Stomach smooth muscle (tissue), 2 donors: ENCODE measurements around the gene SSR4.
"Not testable (repeated sequence)": the region's sequence is repeated elsewhere in the genome, so short reads cannot be mapped to it uniquely, and the experiment has no call there.

Experiments used
- H3K27ac ChIP-seq: one replicate; pipeline ENCODE4 v1.7.0; 2013; ENCODE audit warnings: mild to moderate bottlenecking, low read length, inconsistent platforms
- H3K27me3 ChIP-seq, 2 donors: one replicate each; pipeline ENCODE4 v1.7.0; 2013; ENCODE audit warnings: low read length in 2 of 2; ENCODE audit not compliant: insufficient read depth in 2 of 2, control insufficient read depth in 1 of 2
- H3K36me3 ChIP-seq, 2 donors: one replicate each; pipeline ENCODE4 v1.7.0; 2013; ENCODE audit warnings: low read length in 2 of 2; ENCODE audit not compliant: control insufficient read depth in 2 of 2, insufficient read depth in 2 of 2
- H3K4me1 ChIP-seq: one replicate; pipeline ENCODE4 v1.7.0; 2013; ENCODE audit warnings: low read length; ENCODE audit not compliant: control insufficient read depth, insufficient read depth
- H3K4me3 ChIP-seq, 2 donors: one replicate each; pipeline ENCODE4 v1.7.0; 2013; ENCODE audit warnings: low read length in 2 of 2
- H3K9ac ChIP-seq, 2 donors: one replicate each; pipeline ENCODE4 v1.7.0; 2013; ENCODE audit warnings: low read length in 2 of 2, mild to moderate bottlenecking in 1 of 2
- H3K9me3 ChIP-seq, 2 donors: one replicate each; pipeline ENCODE4 v1.7.0; 2013; ENCODE audit warnings: low read length in 2 of 2; ENCODE audit not compliant: control insufficient read depth in 2 of 2
- donor health status: healthy.
- donor health status: Pancreatic carcinoma.

Gene SSR4

GRCh38 chrX:153794018-153794896 is at the start of gene SSR4, which contains the start of gene IDH3G:
Gene SSR4 (plus strand): TSS chrX:153794668. CDS start chrX:153794688, 20 bp downstream.
Gene IDH3G (minus strand): TSS chrX:153794375. CDS start chrX:153794326, 49 bp downstream.
- peaks cover 4 to 9% of the 10 kb centered on the region in 2 donors for H3K36me3 ChIP-seq
- H3K4me3 ChIP-seq, result peak within 1 kb of the TSS; percentile 75 to 83
- peaks cover 39% of the 10 kb centered on the region for H3K4me1 ChIP-seq
- H3K27ac ChIP-seq, result peak within 1 kb of the TSS; percentile 86
- no peaks in the 10 kb centered on the region for H3K9me3 ChIP-seq
- peak within 1 kb of the TSS; percentile 86 to 91 for H3K9ac ChIP-seq
- H3K27me3 ChIP-seq, result peaks cover 0 to 5% of the 10 kb centered on the region in 2 donors

GRCh38 chrX:153745067-153745433 is 49.4 kb upstream of the SSR4 start:
- H3K4me1 ChIP-seq, result peaks cover 12% of the 10 kb centered on the region
- not testable (repeated sequence) for H3K9me3 ChIP-seq, H3K9ac ChIP-seq, H3K27ac ChIP-seq, H3K27me3 ChIP-seq, H3K4me3 ChIP-seq, H3K36me3 ChIP-seq

- no peak overlapping the region for H3K4me3 ChIP-seq
- no peak overlapping the region for H3K9ac ChIP-seq
- H3K4me1 ChIP-seq, result peaks cover 12% of the 10 kb centered on the region
- H3K27ac ChIP-seq, result no peak overlapping the region
- H3K36me3 ChIP-seq, result no peaks in the 10 kb centered on the region
- H3K9me3 ChIP-seq, result no peaks in the 10 kb centered on the region
- H3K27me3 ChIP-seq, result peaks cover 0 to 2% of the 10 kb centered on the region in 2 donors
Observed at GRCh38 chrX:153746359-153746758, 48.1 kb upstream of the SSR4 start.

- peaks cover 12% of the 10 kb centered on the region for H3K4me1 ChIP-seq
- not testable (repeated sequence) for H3K9ac ChIP-seq, H3K27ac ChIP-seq, H3K9me3 ChIP-seq, H3K27me3 ChIP-seq, H3K36me3 ChIP-seq, H3K4me3 ChIP-seq
Observed at GRCh38 chrX:153746991-153747390, 47.5 kb upstream of the SSR4 start.

- H3K9ac ChIP-seq, H3K4me3 ChIP-seq, H3K4me1 ChIP-seq, H3K36me3 ChIP-seq, H3K27me3 ChIP-seq, H3K27ac ChIP-seq, H3K9me3 ChIP-seq: not testable (repeated sequence)
Observed at GRCh38 chrX:153749017-153749416, 45.5 kb upstream of the SSR4 start.

GRCh38 chrX:153750127-153750774 is 44.2 kb upstream of the SSR4 start:
- Histone ChIP-seq H3K4me3 (no peak overlapping the region), H3K27me3 (peaks cover 0 to 2% of the 10 kb centered on the region in 2 donors), H3K27ac (no peak overlapping the region), H3K4me1 (no peaks in the 10 kb centered on the region), H3K36me3 (no peaks in the 10 kb centered on the region), H3K9me3 (no peaks in the 10 kb centered on the region), H3K9ac (no peak overlapping the region)

GRCh38 chrX:153755136-153755535 is 39.3 kb upstream of the SSR4 start:
- no peaks in the 10 kb centered on the region for H3K36me3 ChIP-seq
- H3K4me1 ChIP-seq, result no peaks in the 10 kb centered on the region
- H3K9me3 ChIP-seq, result peaks cover 0 to 4% of the 10 kb centered on the region in 2 donors
- H3K9ac ChIP-seq, result no peak overlapping the region
- no peaks in the 10 kb centered on the region for H3K27me3 ChIP-seq
- H3K4me3 ChIP-seq, result no peak overlapping the region
- H3K27ac ChIP-seq, result no peak overlapping the region

GRCh38 chrX:153761863-153762262 is 32.6 kb upstream of the SSR4 start:
- H3K36me3 ChIP-seq, result no peaks in the 10 kb centered on the region
- peaks cover 0 to 8% of the 10 kb centered on the region in 2 donors for H3K27me3 ChIP-seq
- peaks cover 24% of the 10 kb centered on the region for H3K4me1 ChIP-seq
- no peak overlapping the region for H3K4me3 ChIP-seq
- no peak overlapping the region for H3K27ac ChIP-seq
- H3K9me3 ChIP-seq, result peaks cover 0 to 4% of the 10 kb centered on the region in 2 donors
- no peak overlapping the region for H3K9ac ChIP-seq

- Histone ChIP-seq H3K27me3 (peaks cover 0 to 8% of the 10 kb centered on the region in 2 donors), H3K27ac (no peak overlapping the region), H3K4me1 (peaks cover 25% of the 10 kb centered on the region), H3K9me3 (peaks cover 0 to 3% of the 10 kb centered on the region in 2 donors), H3K9ac (no peak overlapping the region), H3K36me3 (no peaks in the 10 kb centered on the region), H3K4me3 (no peak overlapping the region)
Observed at GRCh38 chrX:153762626-153763173, 31.8 kb upstream of the SSR4 start.

- H3K27me3 ChIP-seq, result peaks cover 0 to 8% of the 10 kb centered on the region in 2 donors
- no peaks in the 10 kb centered on the region for H3K9me3 ChIP-seq
- H3K4me3 ChIP-seq, result no peak overlapping the region
- peaks cover 28% of the 10 kb centered on the region for H3K4me1 ChIP-seq
- H3K36me3 ChIP-seq, result no peaks in the 10 kb centered on the region
- no peak overlapping the region for H3K9ac ChIP-seq
- H3K27ac ChIP-seq, result no peak overlapping the region
Observed at GRCh38 chrX:153763298-153763932, 31.1 kb upstream of the SSR4 start.
